RWPE2 (cell line): Measurements from ENCODE around the gene VWA2.

Source experiments
- ATAC-seq: fragments of 200-7000 bp; cut with Tn5 transposase; 3 replicates; pipeline ENCODE4 v1.9.1; 2021; ENCODE audit warnings: low read depth
- DNase-seq: peaks from one replicate; pipeline ENCODE4 v3.0.0-alpha.2; 2020; ENCODE audit warnings: low spot score
- H3K27ac ChIP-seq: fragments of 450-650 bp; 2 replicates; pipeline ENCODE4 v1.5.1; 2017; ENCODE audit warnings: mild to moderate bottlenecking; ENCODE audit not compliant: poor library complexity, severe bottlenecking
- H3K27me3 ChIP-seq: fragments of 250-450 bp; sonication (Bioruptor Pico); 2 replicates; pipeline ENCODE4 v1.5.1; 2021; ENCODE audit warnings: mild to moderate bottlenecking, moderate library complexity; ENCODE audit not compliant: insufficient read depth, poor library complexity, severe bottlenecking
- H3K36me3 ChIP-seq: fragments of 250-450 bp; sonication (Bioruptor Pico); 2 replicates; pipeline ENCODE4 v1.5.1; 2020; ENCODE audit warnings: low read depth, mild to moderate bottlenecking, moderate library complexity
- H3K4me1 ChIP-seq: fragments of 250-450 bp; sonication (Bioruptor Pico); 2 replicates; pipeline ENCODE4 v1.5.1; 2021; ENCODE audit warnings: mild to moderate bottlenecking, moderate library complexity; ENCODE audit not compliant: insufficient read depth, poor library complexity, severe bottlenecking
- H3K4me3 ChIP-seq: fragments of 250-450 bp; sonication (Bioruptor Pico); 2 replicates; pipeline ENCODE4 v1.5.1; 2021; ENCODE audit warnings: mild to moderate bottlenecking, moderate library complexity; ENCODE audit not compliant: severe bottlenecking
- H3K9me3 ChIP-seq: fragments of 250-450 bp; sonication (Bioruptor Pico); 2 replicates; pipeline ENCODE4 v1.5.1; 2021; ENCODE audit warnings: mild to moderate bottlenecking, moderate library complexity; ENCODE audit not compliant: severe bottlenecking
- CTCF ChIP-seq: fragments of 450-650 bp; IDR thresholded peaks from one replicate; pipeline ENCODE4 v1.5.1; 2017; ENCODE audit warnings: mild to moderate bottlenecking, moderate library complexity; ENCODE audit not compliant: poor library complexity, severe bottlenecking

The VWA2 gene

GRCh38 chr10:114289096-114289436, 50.0 kb downstream of the VWA2 start:
- H3K9me3 ChIP-seq, result no peaks in the 10 kb centered on the region
- no peak overlapping the region for H3K4me3 ChIP-seq
- H3K4me1 ChIP-seq, result no peaks in the 10 kb centered on the region
- H3K27me3 ChIP-seq, result no peaks in the 10 kb centered on the region
- no peak for DNase-seq
- H3K36me3 ChIP-seq, result 0 out of 2 replicates have a peak, but pooled peaks cover 3% of the 10 kb centered on the region
- H3K27ac ChIP-seq, result no peak overlapping the region
- no peak for ATAC-seq
- no peak for TF ChIP-seq CTCF

- H3K27ac ChIP-seq, result no peak overlapping the region
- no peak for ATAC-seq
- TF ChIP-seq CTCF, result no peak
Measured at GRCh38 chr10:114290038-114290437, 51.0 kb downstream of the VWA2 start.

GRCh38 chr10:114291076-114291475, 52.0 kb downstream of the VWA2 start:
- Histone ChIP-seq H3K27ac (no peak overlapping the region), H3K9me3 (peaks cover 4% of the 10 kb centered on the region), H3K27me3 (no peaks in the 10 kb centered on the region), H3K4me3 (no peak overlapping the region), H3K36me3 (peaks cover 21% of the 10 kb centered on the region), H3K4me1 (no peaks in the 10 kb centered on the region)
- no peak for ATAC-seq
- no peak for TF ChIP-seq CTCF
- DNase-seq, result no peak

More at GRCh38 chr10:114290038-114290437, 51.0 kb downstream of the VWA2 start:
- Histone ChIP-seq H3K4me3 (no peak overlapping the region), H3K36me3 (peaks cover 10% of the 10 kb centered on the region), H3K4me1 (no peaks in the 10 kb centered on the region), H3K9me3 (no peaks in the 10 kb centered on the region), H3K27me3 (no peaks in the 10 kb centered on the region)
- no peak for DNase-seq

- Histone ChIP-seq H3K36me3 (peaks cover 25% of the 10 kb centered on the region), H3K27me3 (no peaks in the 10 kb centered on the region), H3K4me3 (no peak overlapping the region), H3K27ac (no peak overlapping the region), H3K4me1 (no peaks in the 10 kb centered on the region), H3K9me3 (peaks cover 4% of the 10 kb centered on the region)
- no peak for ATAC-seq
- TF ChIP-seq CTCF, result no peak
- DNase-seq, result no peak
Measured at GRCh38 chr10:114291516-114291915, 52.5 kb downstream of the VWA2 start.

GRCh38 chr10:114293075-114293474, 54.0 kb downstream of the VWA2 start:
- H3K36me3 ChIP-seq, result peaks cover 27% of the 10 kb centered on the region
- peaks cover 4% of the 10 kb centered on the region for H3K9me3 ChIP-seq
- no peak overlapping the region for H3K4me3 ChIP-seq
- H3K27ac ChIP-seq, result no peak overlapping the region
- no peak for DNase-seq
- no peak for ATAC-seq
- H3K4me1 ChIP-seq, result no peaks in the 10 kb centered on the region
- H3K27me3 ChIP-seq, result no peaks in the 10 kb centered on the region
- TF ChIP-seq CTCF, result no peak
